ENCODE data around the gene EFCAB11.

Gene EFCAB11

DNA sequence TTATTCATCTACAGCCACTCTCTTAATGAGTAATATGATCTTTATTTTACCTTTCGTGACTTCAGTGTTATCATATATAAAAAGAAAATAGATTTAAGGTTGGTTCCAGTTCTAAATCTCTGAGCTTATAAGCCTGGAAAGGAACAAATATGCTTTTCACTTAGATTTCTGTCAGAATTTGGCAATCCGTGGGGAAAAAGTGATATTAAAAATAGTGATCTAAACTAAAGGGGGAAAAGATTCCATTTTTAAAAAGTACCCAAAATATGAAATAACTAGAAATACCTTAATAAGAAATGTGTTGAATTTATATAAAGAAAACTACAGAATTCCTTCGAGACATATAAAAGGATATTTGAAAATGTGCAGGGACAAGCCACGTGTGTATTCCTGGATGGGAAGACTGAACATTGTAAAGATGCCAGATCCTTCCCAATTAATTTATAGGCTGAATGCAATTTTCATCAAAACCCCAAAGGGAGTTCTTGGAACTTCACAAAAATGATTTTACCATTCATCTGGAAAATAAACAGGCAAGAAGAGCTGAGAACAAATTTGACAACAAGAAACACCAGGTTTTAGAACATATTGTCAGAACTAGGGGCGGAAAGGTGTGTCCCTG, 142.5 kb downstream of the EFCAB11 start:
- H3K27me3 ChIP-seq (ENCODE audit: low read depth, low read length): no peaks in the 10 kb centered on the region
- no peak overlapping the region for H3K27ac ChIP-seq (ENCODE audit: low read length)
- H3K36me3 ChIP-seq (ENCODE audit: control insufficient read depth in 1 of 2, insufficient read depth in 2 of 2, low read length in 2 of 2): no peaks in the 10 kb centered on the region

DNA sequence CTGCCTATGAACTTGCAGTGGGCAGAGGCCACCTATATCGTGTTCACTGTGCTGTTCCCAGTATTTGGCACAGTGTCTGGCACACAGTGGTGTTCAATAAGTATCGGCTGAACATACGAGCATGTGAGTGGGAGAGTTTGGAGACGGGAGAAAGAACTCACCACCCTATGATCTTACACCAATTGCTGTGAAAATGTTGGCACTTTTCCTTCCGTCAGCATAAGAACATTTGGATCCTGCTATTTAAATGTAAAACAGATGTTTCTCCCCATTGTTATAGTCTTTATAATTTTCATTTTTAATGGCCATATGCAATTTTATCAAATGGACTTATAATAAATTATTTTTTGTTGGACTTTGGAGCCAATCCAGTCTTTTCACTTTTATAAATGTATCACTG, 144.4 kb downstream of the EFCAB11 start:
- peaks cover 0 to 5% of the 10 kb centered on the region in 2 donors for H3K4me1 ChIP-seq (ENCODE audit: control insufficient read depth in 1 of 2, insufficient read depth in 2 of 2, low read length in 2 of 2)
- H3K27me3 ChIP-seq (ENCODE audit: low read depth, low read length): no peaks in the 10 kb centered on the region
- H3K27ac ChIP-seq (ENCODE audit: low read length): no peak overlapping the region
- no peak overlapping the region for H3K4me3 ChIP-seq (ENCODE audit: low read depth in 1 of 2, low read length in 2 of 2)
- no peaks in the 10 kb centered on the region for H3K36me3 ChIP-seq (ENCODE audit: control insufficient read depth in 1 of 2, insufficient read depth in 2 of 2, low read length in 2 of 2)
- no peaks in the 10 kb centered on the region for H3K9me3 ChIP-seq (ENCODE audit: control insufficient read depth in 1 of 2, low read length in 2 of 2)

More for the DNA sequence above, 142.5 kb downstream of the EFCAB11 start:
- H3K9me3 ChIP-seq (ENCODE audit: control insufficient read depth in 1 of 2, low read length in 2 of 2): no peaks in the 10 kb centered on the region
- H3K4me3 ChIP-seq (ENCODE audit: low read depth in 1 of 2, low read length in 2 of 2): no peak overlapping the region
- peaks cover 0 to 5% of the 10 kb centered on the region in 2 donors for H3K4me1 ChIP-seq (ENCODE audit: control insufficient read depth in 1 of 2, insufficient read depth in 2 of 2, low read length in 2 of 2)

DNA sequence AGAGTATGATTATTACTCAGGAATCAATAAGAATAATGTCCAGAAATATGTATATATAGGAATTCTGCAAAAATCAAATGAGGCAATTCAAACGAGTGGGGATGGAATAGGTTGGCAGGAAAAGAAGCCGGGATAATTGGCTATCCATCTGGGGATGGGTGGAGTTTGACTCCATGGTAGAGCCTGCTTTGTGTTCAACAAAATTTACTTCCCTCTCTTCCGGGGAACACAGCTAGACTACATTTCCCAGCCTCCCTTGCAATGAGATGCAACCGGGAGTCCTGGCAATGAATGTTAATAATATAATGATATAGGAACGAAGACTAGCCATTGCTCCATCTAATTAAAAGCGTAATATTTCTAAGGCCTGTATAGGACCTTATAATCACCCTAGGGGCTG, 146.6 kb downstream of the EFCAB11 start:
- Histone ChIP-seq H3K27ac (ENCODE audit: low read length) (no peak overlapping the region), H3K4me3 (ENCODE audit: low read depth in 1 of 2, low read length in 2 of 2) (no peak overlapping the region), H3K27me3 (ENCODE audit: low read depth, low read length) (no peaks in the 10 kb centered on the region), H3K9me3 (ENCODE audit: control insufficient read depth in 1 of 2, low read length in 2 of 2) (no peaks in the 10 kb centered on the region), H3K4me1 (ENCODE audit: control insufficient read depth in 1 of 2, insufficient read depth in 2 of 2, low read length in 2 of 2) (peaks cover 0 to 5% of the 10 kb centered on the region in 2 donors), H3K36me3 (ENCODE audit: control insufficient read depth in 1 of 2, insufficient read depth in 2 of 2, low read length in 2 of 2) (no peaks in the 10 kb centered on the region)

DNA sequence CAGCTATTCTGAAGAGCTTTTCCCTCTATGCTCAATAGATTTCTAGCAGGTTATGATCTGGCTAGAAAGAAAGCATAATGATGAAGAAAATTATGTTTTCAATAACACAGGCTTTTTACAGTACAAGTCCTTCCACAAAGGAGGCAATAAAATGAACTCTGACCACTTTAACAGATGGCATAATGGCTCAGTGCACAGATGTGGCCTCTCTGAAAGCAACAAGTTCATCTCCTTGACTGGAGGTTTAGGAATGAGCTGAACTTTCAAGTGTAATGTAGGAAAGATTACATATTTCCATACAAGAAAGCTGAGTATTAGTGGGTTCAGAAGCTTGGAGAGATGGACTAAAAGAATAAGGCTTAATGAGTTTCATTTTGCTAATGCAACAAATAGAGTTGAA, 147.4 kb downstream of the EFCAB11 start:
- Histone ChIP-seq H3K9me3 (ENCODE audit: control insufficient read depth in 1 of 2, low read length in 2 of 2) (no peaks in the 10 kb centered on the region), H3K27me3 (ENCODE audit: low read depth, low read length) (no peaks in the 10 kb centered on the region), H3K4me1 (ENCODE audit: control insufficient read depth in 1 of 2, insufficient read depth in 2 of 2, low read length in 2 of 2) (peaks cover 0 to 5% of the 10 kb centered on the region in 2 donors)

DNA sequence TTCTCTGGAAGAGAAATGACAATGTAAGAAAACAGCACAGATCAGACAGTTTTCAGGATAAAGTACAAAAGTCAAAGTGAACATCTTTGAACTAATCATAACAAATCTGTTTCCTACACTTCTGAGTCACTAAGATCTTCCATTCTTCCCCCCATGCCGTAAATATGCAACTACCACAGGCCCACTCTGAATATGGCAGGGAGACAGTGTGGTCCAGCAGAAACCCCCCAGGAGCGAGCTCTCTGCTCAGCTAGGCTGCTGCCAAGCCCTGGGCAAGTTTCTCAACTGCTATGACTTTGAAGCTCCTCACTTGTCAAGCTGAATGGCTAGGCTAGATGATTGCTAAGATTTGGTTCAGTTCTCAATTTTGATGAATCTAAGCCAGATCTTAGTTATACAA, 148.1 kb downstream of the EFCAB11 start:
- no peak overlapping the region for H3K4me3 ChIP-seq (ENCODE audit: low read depth in 1 of 2, low read length in 2 of 2)
- no peaks in the 10 kb centered on the region for H3K9me3 ChIP-seq (ENCODE audit: control insufficient read depth in 1 of 2, low read length in 2 of 2)
- H3K4me1 ChIP-seq (ENCODE audit: control insufficient read depth in 1 of 2, insufficient read depth in 2 of 2, low read length in 2 of 2): peaks cover 0 to 5% of the 10 kb centered on the region in 2 donors
- no peak overlapping the region for H3K27ac ChIP-seq (ENCODE audit: low read length)
- H3K27me3 ChIP-seq (ENCODE audit: low read depth, low read length): no peaks in the 10 kb centered on the region
- H3K36me3 ChIP-seq (ENCODE audit: control insufficient read depth in 1 of 2, insufficient read depth in 2 of 2, low read length in 2 of 2): no peaks in the 10 kb centered on the region

More for the DNA sequence above, 147.4 kb downstream of the EFCAB11 start:
- no peak overlapping the region for H3K27ac ChIP-seq (ENCODE audit: low read length)
- H3K4me3 ChIP-seq (ENCODE audit: low read depth in 1 of 2, low read length in 2 of 2): no peak overlapping the region
- H3K36me3 ChIP-seq (ENCODE audit: control insufficient read depth in 1 of 2, insufficient read depth in 2 of 2, low read length in 2 of 2): no peaks in the 10 kb centered on the region

DNA sequence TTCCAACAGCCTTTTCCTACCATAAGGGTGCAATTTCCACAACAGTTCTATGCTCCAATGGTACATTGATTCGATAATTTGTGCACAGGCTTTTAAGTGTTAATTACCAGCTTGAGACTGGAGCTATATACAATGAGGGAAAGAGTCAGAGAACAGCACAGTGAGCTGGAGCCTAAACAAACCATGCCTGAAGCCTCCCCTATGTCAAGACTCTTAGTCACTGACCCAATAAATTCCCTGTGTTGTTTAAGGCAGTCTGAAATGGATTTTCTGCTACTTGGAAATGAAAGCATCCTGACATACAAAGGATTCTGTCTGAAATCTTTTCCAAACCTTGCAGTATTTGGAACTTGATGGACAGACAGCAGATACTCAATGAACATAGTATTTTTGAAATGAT, 149.0 kb downstream of the EFCAB11 start:
- H3K9me3 ChIP-seq (ENCODE audit: control insufficient read depth in 1 of 2, low read length in 2 of 2): no peaks in the 10 kb centered on the region
- H3K36me3 ChIP-seq (ENCODE audit: control insufficient read depth in 1 of 2, insufficient read depth in 2 of 2, low read length in 2 of 2): no peaks in the 10 kb centered on the region
- H3K4me1 ChIP-seq (ENCODE audit: control insufficient read depth in 1 of 2, insufficient read depth in 2 of 2, low read length in 2 of 2): peaks cover 0 to 5% of the 10 kb centered on the region in 2 donors
- H3K27me3 ChIP-seq (ENCODE audit: low read depth, low read length): no peaks in the 10 kb centered on the region
- no peak overlapping the region for H3K4me3 ChIP-seq (ENCODE audit: low read depth in 1 of 2, low read length in 2 of 2)
- no peak overlapping the region for H3K27ac ChIP-seq (ENCODE audit: low read length)

DNA sequence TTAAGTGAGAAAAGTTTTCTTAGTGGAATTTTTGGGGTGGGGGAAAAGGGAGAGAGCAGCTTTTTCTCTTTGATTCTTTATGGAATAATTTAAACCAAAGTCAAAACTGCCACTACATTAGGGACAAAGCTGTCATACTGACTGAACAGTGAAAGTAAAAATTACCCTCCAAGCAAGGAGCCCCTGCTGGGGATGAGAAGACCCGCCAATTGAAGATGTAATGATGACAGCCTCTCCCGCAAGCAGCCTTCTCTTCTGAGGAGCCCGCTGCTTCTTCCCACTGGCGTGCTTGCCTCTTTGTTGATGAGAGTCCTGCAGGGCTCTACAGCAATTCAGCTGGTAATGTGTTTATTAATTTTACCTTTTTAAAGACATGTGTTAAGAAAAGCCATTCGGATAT, 151.0 kb downstream of the EFCAB11 start:
- no peaks in the 10 kb centered on the region for H3K9me3 ChIP-seq (ENCODE audit: control insufficient read depth in 1 of 2, low read length in 2 of 2)
- no peak overlapping the region for H3K27ac ChIP-seq (ENCODE audit: low read length)
- H3K4me3 ChIP-seq (ENCODE audit: low read depth in 1 of 2, low read length in 2 of 2): no peak overlapping the region
- no peaks in the 10 kb centered on the region for H3K27me3 ChIP-seq (ENCODE audit: low read depth, low read length)
- H3K4me1 ChIP-seq (ENCODE audit: control insufficient read depth in 1 of 2, insufficient read depth in 2 of 2, low read length in 2 of 2): no peaks in the 10 kb centered on the region
- H3K36me3 ChIP-seq (ENCODE audit: control insufficient read depth in 1 of 2, insufficient read depth in 2 of 2, low read length in 2 of 2): no peaks in the 10 kb centered on the region

DNA sequence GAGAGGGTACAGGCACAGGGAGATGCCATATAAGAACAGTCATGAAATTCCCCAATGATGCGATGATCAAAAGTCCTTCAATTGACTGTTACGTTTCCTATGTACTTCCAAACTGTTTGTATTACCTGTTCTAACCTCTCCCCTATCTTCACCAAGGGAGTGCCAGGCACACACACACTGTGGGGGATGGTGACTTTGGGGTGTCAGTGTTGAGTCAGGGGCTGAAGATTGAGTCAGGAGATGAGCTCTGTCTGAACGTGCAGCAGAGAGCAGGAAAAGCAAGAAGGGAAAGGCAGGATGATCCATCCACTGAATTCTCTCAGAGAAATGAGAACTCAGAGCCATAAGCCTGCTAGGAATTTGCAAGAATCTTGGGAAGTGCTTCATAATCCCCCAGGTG, 153.4 kb downstream of the EFCAB11 start:
- no peak overlapping the region for H3K27ac ChIP-seq (ENCODE audit: low read length)
- H3K27me3 ChIP-seq (ENCODE audit: low read depth, low read length): no peaks in the 10 kb centered on the region
- H3K4me1 ChIP-seq (ENCODE audit: control insufficient read depth in 1 of 2, insufficient read depth in 2 of 2, low read length in 2 of 2): no peaks in the 10 kb centered on the region
- H3K36me3 ChIP-seq (ENCODE audit: control insufficient read depth in 1 of 2, insufficient read depth in 2 of 2, low read length in 2 of 2): no peaks in the 10 kb centered on the region
- no peaks in the 10 kb centered on the region for H3K9me3 ChIP-seq (ENCODE audit: control insufficient read depth in 1 of 2, low read length in 2 of 2)
- no peak overlapping the region for H3K4me3 ChIP-seq (ENCODE audit: low read depth in 1 of 2, low read length in 2 of 2)

DNA sequence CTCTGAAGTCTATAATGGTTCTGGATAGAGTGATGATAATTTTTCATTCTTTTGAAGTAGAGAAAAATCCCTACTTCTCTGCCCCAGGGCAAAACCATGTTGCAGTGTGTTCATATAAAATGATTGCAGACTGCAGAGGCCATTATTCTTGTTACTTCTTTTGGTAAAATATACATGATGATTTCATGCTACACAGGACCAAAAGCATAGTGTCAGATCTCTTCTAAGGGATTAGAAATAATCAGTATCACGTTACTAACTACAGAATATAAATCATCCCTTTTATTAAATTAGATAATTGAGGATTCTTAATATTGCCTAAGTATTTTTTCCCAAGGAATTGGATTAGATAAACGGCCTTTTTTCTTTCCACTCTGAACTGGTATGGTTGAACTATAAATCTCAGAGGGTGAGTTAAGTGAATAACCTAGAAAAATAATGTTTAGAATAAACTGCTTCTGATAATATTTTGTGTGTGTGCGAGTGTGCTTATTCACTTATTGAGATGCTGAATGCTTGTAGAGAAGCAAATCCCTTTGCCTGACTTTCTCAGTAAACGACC, 156.2 kb downstream of the EFCAB11 start:
- H3K4me3 ChIP-seq (ENCODE audit: low read depth in 1 of 2, low read length in 2 of 2): no peak overlapping the region
- H3K36me3 ChIP-seq (ENCODE audit: control insufficient read depth in 1 of 2, insufficient read depth in 2 of 2, low read length in 2 of 2): no peaks in the 10 kb centered on the region
- H3K27ac ChIP-seq (ENCODE audit: low read length): no peak overlapping the region
- H3K9me3 ChIP-seq (ENCODE audit: control insufficient read depth in 1 of 2, low read length in 2 of 2): no peaks in the 10 kb centered on the region
- no peaks in the 10 kb centered on the region for H3K4me1 ChIP-seq (ENCODE audit: control insufficient read depth in 1 of 2, insufficient read depth in 2 of 2, low read length in 2 of 2)
- no peaks in the 10 kb centered on the region for H3K27me3 ChIP-seq (ENCODE audit: low read depth, low read length)

DNA sequence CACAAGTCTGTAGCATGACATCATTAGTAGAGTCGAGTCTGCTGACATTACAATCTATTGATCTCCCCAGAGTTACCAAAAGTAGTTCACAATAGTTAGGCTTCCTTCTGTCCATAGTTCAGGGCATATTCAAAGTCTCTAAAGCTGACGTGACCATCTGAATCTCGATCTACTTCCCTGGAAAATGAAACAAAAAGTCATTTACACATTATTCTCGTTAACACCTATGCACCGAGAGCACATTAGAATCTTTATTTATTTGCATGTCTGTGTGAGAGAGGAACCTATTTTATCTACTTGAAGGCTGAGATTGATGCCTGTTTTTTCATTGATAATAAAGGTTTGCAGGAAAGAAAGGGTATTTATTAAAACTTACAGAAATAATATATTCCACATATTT, 157.4 kb downstream of the EFCAB11 start:
- Histone ChIP-seq H3K27me3 (ENCODE audit: low read depth, low read length) (no peaks in the 10 kb centered on the region), H3K36me3 (ENCODE audit: control insufficient read depth in 1 of 2, insufficient read depth in 2 of 2, low read length in 2 of 2) (no peaks in the 10 kb centered on the region), H3K27ac (ENCODE audit: low read length) (no peak overlapping the region), H3K9me3 (ENCODE audit: control insufficient read depth in 1 of 2, low read length in 2 of 2) (no peaks in the 10 kb centered on the region), H3K4me1 (ENCODE audit: control insufficient read depth in 1 of 2, insufficient read depth in 2 of 2, low read length in 2 of 2) (no peaks in the 10 kb centered on the region), H3K4me3 (ENCODE audit: low read depth in 1 of 2, low read length in 2 of 2) (no peak overlapping the region)

DNA sequence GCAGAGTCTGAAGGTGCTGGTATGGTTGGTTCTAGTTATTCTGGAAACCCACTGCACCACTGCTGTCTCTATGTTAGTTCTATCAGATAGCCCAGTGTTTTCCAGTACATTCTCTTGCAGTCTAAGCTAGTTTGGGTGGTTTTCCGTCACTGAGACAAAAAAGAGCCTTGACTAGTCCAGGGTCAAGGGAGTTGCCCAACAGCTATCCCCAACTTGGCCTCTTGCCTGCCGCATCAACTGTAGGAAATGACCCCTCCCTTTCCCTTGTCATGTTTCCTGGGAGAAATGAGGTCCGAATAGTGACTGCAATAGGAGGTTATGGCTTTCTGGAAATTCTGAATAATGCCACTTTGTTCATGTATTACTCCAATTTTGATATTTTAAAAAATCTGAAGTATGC, 160.4 kb downstream of the EFCAB11 start:
- Histone ChIP-seq H3K36me3 (ENCODE audit: control insufficient read depth in 1 of 2, insufficient read depth in 2 of 2, low read length in 2 of 2) (no peaks in the 10 kb centered on the region), H3K9me3 (ENCODE audit: control insufficient read depth in 1 of 2, low read length in 2 of 2) (no peaks in the 10 kb centered on the region), H3K4me3 (ENCODE audit: low read depth in 1 of 2, low read length in 2 of 2) (no peak overlapping the region), H3K27ac (ENCODE audit: low read length) (no peak overlapping the region), H3K4me1 (ENCODE audit: control insufficient read depth in 1 of 2, insufficient read depth in 2 of 2, low read length in 2 of 2) (no peaks in the 10 kb centered on the region), H3K27me3 (ENCODE audit: low read depth, low read length) (no peaks in the 10 kb centered on the region)

DNA sequence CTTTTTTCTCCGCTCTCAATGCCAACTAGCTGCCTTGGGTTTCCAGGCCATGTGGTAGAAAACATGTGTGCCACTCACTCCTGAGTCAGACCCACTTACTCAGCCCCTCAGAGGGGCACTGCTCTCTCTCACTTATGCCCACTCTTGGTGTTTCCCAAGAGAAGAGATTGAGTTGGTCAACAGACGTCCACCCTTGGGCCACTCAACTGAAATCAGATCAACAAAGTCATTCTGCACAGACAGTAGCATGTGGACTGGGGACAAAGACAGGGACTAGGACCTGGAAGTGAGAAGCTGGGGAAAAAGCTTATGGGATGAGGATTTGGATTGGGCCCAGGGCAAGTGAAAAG, 161.2 kb downstream of the EFCAB11 start:
- H3K9me3 ChIP-seq (ENCODE audit: control insufficient read depth in 1 of 2, low read length in 2 of 2): no peaks in the 10 kb centered on the region
- no peak overlapping the region for H3K27ac ChIP-seq (ENCODE audit: low read length)
- H3K4me3 ChIP-seq (ENCODE audit: low read depth in 1 of 2, low read length in 2 of 2): no peak overlapping the region

More for the DNA sequence above, 161.2 kb downstream of the EFCAB11 start:
- no peaks in the 10 kb centered on the region for H3K27me3 ChIP-seq (ENCODE audit: low read depth, low read length)
- no peaks in the 10 kb centered on the region for H3K4me1 ChIP-seq (ENCODE audit: control insufficient read depth in 1 of 2, insufficient read depth in 2 of 2, low read length in 2 of 2)
- no peaks in the 10 kb centered on the region for H3K36me3 ChIP-seq (ENCODE audit: control insufficient read depth in 1 of 2, insufficient read depth in 2 of 2, low read length in 2 of 2)
